Testis (tissue), 2 donors: ENCODE results near the gene CASP4.

Source experiments
- POLR2A ChIP-seq: fragments of 450-650 bp; IDR thresholded peaks from one replicate; pipeline ENCODE4 v1.6.1; 2017; ENCODE audit warnings: antibody characterized with exemption, mild to moderate bottlenecking, moderate library complexity
- TF ChIP-seq, protein P1 (sequence below), 3 experiments: fragments of 450-650 bp in 2 of 3; fragments of 200-600 bp in 1 of 3; sonication (generic) in 1 of 3; IDR thresholded peaks; one replicate each; pipeline ENCODE4 v1.5.1; 2016 to 2019; ENCODE audit warnings: antibody characterized with exemption in 3 of 3, mild to moderate bottlenecking in 2 of 3, moderate library complexity in 1 of 3

DNA sequence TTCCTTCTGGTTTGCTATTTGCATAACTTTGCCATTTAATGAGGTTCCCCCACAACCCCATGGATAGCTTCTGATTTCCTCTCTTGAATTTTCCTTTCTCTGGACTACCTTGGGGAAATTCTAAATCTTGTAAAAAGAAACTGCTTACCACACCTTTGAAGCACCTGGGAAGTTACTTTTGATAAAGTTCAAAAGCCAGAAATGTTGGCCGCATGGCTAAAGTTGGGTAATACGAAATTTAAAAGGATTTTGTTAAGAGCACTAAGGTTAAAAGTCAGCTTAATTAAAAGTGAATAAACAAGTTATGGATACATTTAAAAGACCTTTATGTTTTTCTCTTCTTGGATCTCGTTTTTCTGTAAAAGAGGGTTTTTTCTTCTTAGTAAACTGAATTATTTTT lies 5.5 kb downstream of the CASP4 start:
- TF ChIP-seq, protein P1, sequence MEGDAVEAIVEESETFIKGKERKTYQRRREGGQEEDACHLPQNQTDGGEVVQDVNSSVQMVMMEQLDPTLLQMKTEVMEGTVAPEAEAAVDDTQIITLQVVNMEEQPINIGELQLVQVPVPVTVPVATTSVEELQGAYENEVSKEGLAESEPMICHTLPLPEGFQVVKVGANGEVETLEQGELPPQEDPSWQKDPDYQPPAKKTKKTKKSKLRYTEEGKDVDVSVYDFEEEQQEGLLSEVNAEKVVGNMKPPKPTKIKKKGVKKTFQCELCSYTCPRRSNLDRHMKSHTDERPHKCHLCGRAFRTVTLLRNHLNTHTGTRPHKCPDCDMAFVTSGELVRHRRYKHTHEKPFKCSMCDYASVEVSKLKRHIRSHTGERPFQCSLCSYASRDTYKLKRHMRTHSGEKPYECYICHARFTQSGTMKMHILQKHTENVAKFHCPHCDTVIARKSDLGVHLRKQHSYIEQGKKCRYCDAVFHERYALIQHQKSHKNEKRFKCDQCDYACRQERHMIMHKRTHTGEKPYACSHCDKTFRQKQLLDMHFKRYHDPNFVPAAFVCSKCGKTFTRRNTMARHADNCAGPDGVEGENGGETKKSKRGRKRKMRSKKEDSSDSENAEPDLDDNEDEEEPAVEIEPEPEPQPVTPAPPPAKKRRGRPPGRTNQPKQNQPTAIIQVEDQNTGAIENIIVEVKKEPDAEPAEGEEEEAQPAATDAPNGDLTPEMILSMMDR (IDR thresholded peaks at IDR 0.05): no peak
- TF ChIP-seq POLR2A: no peak
